ENCODE results near the gene NXNL1. TPM values are rescaled to one million over a fixed set of nuclear protein-coding genes. Genes with fewer than 3 reads are reported as not detected.

The NXNL1 gene
- total RNA-seq, 2 experiments from 2014 or later = not detected

- Mint-ChIP-seq H3K27me3 (peaks cover 30% of the 10 kb centered on the region), H3K9me3 (no peaks in the 10 kb centered on the region), H3K27ac (no peak overlapping the region), H3K36me3 (no peaks in the 10 kb centered on the region), H3K4me3 (no peak overlapping the region), H3K4me1 (no peaks in the 10 kb centered on the region)
- DNase-seq (no peak), ATAC-seq (ENCODE audit: low read depth) (no peak)
- POLR2A ChIA-PET = no interaction called here
Observed at GRCh38 chr19:17458970-17459369, 1.8 kb downstream of the NXNL1 start.

- DNase-seq (no peak), ATAC-seq (ENCODE audit: low read depth) (no peak)
- Mint-ChIP-seq H3K4me3 (no peak overlapping the region), H3K9me3 (no peaks in the 10 kb centered on the region), H3K36me3 (no peaks in the 10 kb centered on the region), H3K27me3 (peaks cover 37% of the 10 kb centered on the region), H3K4me1 (no peaks in the 10 kb centered on the region), H3K27ac (no peak overlapping the region)
- POLR2A ChIA-PET = no interaction called here
Observed at GRCh38 chr19:17457616-17458015, 3.1 kb downstream of the NXNL1 start.

GRCh38 chr19:17456127-17456526, 4.6 kb downstream of the NXNL1 start:
- no peaks in the 10 kb centered on the region for H3K36me3 Mint-ChIP-seq
- POLR2A ChIA-PET = no interaction called here
- H3K27ac Mint-ChIP-seq = no peak overlapping the region
- no peak overlapping the region for H3K4me3 Mint-ChIP-seq
- H3K27me3 Mint-ChIP-seq = peaks cover 37% of the 10 kb centered on the region
- no peak for ATAC-seq (ENCODE audit: low read depth)
- no peaks in the 10 kb centered on the region for H3K9me3 Mint-ChIP-seq
- no peak for DNase-seq
- no peaks in the 10 kb centered on the region for H3K4me1 Mint-ChIP-seq

- DNase-seq (no peak), ATAC-seq (ENCODE audit: low read depth) (no peak)
- POLR2A ChIA-PET = no interaction called here
- Mint-ChIP-seq H3K4me3 (no peak overlapping the region), H3K36me3 (no peaks in the 10 kb centered on the region), H3K4me1 (peaks cover 3% of the 10 kb centered on the region), H3K9me3 (no peaks in the 10 kb centered on the region), H3K27ac (no peak overlapping the region), H3K27me3 (peaks cover 37% of the 10 kb centered on the region)
Observed at GRCh38 chr19:17455308-17456123, 5.2 kb downstream of the NXNL1 start.

GRCh38 chr19:17454576-17455071, 6.1 kb downstream of the NXNL1 start:
- POLR2A ChIA-PET = no interaction called here
- H3K9me3 Mint-ChIP-seq = no peaks in the 10 kb centered on the region
- no peak overlapping the region for H3K27ac Mint-ChIP-seq
- peaks cover 11% of the 10 kb centered on the region for H3K4me1 Mint-ChIP-seq
- H3K27me3 Mint-ChIP-seq = peaks cover 45% of the 10 kb centered on the region
- DNase-seq (no peak), ATAC-seq (ENCODE audit: low read depth) (no peak)
- H3K4me3 Mint-ChIP-seq = no peak overlapping the region
- H3K36me3 Mint-ChIP-seq = no peaks in the 10 kb centered on the region

- H3K4me3 Mint-ChIP-seq = no peak overlapping the region
- peaks cover 47% of the 10 kb centered on the region for H3K27me3 Mint-ChIP-seq
- POLR2A ChIA-PET = no interaction called here
- no peaks in the 10 kb centered on the region for H3K9me3 Mint-ChIP-seq
- DNase-seq (no peak), ATAC-seq (ENCODE audit: low read depth) (no peak)
- H3K27ac Mint-ChIP-seq = no peak overlapping the region
- peaks cover 13% of the 10 kb centered on the region for H3K4me1 Mint-ChIP-seq
- H3K36me3 Mint-ChIP-seq = no peaks in the 10 kb centered on the region
Observed at GRCh38 chr19:17451820-17452219, 8.9 kb downstream of the NXNL1 start.

- no peaks in the 10 kb centered on the region for H3K36me3 Mint-ChIP-seq
- no peak overlapping the region for H3K4me3 Mint-ChIP-seq
- peaks cover 13% of the 10 kb centered on the region for H3K4me1 Mint-ChIP-seq
- POLR2A ChIA-PET = no interaction called here
- no peaks in the 10 kb centered on the region for H3K9me3 Mint-ChIP-seq
- peak; percentile 27 for ATAC-seq (ENCODE audit: low read depth)
- peaks cover 39% of the 10 kb centered on the region for H3K27me3 Mint-ChIP-seq
- no peak overlapping the region for H3K27ac Mint-ChIP-seq
- no peak for DNase-seq
Observed at GRCh38 chr19:17450264-17451075, 10.3 kb downstream of the NXNL1 start.

GRCh38 chr19:17448131-17448967, 12.4 kb downstream of the NXNL1 start, which contains the start of gene TMEM221:
TMEM221 (minus strand) TSS chr19:17448668; CDS start chr19:17448462, 206 bp downstream.
- Mint-ChIP-seq H3K27me3 (peaks cover 23% of the 10 kb centered on the region), H3K36me3 (no peaks in the 10 kb centered on the region), H3K9me3 (no peaks in the 10 kb centered on the region), H3K27ac (no peak within 1 kb of the TSS), H3K4me1 (peaks cover 13% of the 10 kb centered on the region), H3K4me3 (peak within 1 kb of the TSS; percentile 51)
- POLR2A ChIA-PET = no interaction called here
- peak; percentile 71 for DNase-seq
- ATAC-seq (ENCODE audit: low read depth) = peak; percentile 73

- POLR2A ChIA-PET = no interaction called here
- peak overlapping the region; percentile 25 for H3K4me3 Mint-ChIP-seq
- DNase-seq = no peak
Observed at GRCh38 chr19:17447704-17448130, 13.0 kb downstream of the NXNL1 start.

GRCh38 chr19:17445526-17446165, 15.1 kb downstream of the NXNL1 start:
- POLR2A ChIA-PET = interaction anchor here (0.6 kb wide), 1 partner anchor 1182 kb away, joined by 3 read pairs; no protein-coding TSS in a partner anchor
- ATAC-seq (ENCODE audit: low read depth) = no peak
- no peak for DNase-seq
- H3K9me3 Mint-ChIP-seq = no peaks in the 10 kb centered on the region
- no peak overlapping the region for H3K27ac Mint-ChIP-seq
- H3K27me3 Mint-ChIP-seq = peaks cover 22% of the 10 kb centered on the region
- no peak overlapping the region for H3K4me3 Mint-ChIP-seq
- peaks cover 12% of the 10 kb centered on the region for H3K4me1 Mint-ChIP-seq
- no peaks in the 10 kb centered on the region for H3K36me3 Mint-ChIP-seq

More at GRCh38 chr19:17447704-17448130, 13.0 kb downstream of the NXNL1 start:
- Mint-ChIP-seq H3K4me1 (peaks cover 13% of the 10 kb centered on the region), H3K27ac (no peak overlapping the region), H3K9me3 (no peaks in the 10 kb centered on the region), H3K27me3 (peaks cover 22% of the 10 kb centered on the region), H3K36me3 (no peaks in the 10 kb centered on the region)
- no peak for ATAC-seq (ENCODE audit: low read depth)

- ATAC-seq (ENCODE audit: low read depth) = peak; percentile 67
- Mint-ChIP-seq H3K27me3 (no peaks in the 10 kb centered on the region), H3K4me3 (no peak overlapping the region), H3K36me3 (no peaks in the 10 kb centered on the region), H3K9me3 (no peaks in the 10 kb centered on the region), H3K27ac (no peak overlapping the region), H3K4me1 (no peaks in the 10 kb centered on the region)
- DNase-seq = no peak
- POLR2A ChIA-PET = interaction anchor here (0.7 kb wide), 1 partner anchor 171 kb away, joined by 3 read pairs; no protein-coding TSS in a partner anchor
Observed at GRCh38 chr19:17441241-17442021, 19.3 kb downstream of the NXNL1 start.

- Mint-ChIP-seq H3K9me3 (no peaks in the 10 kb centered on the region), H3K4me1 (no peaks in the 10 kb centered on the region), H3K27me3 (no peaks in the 10 kb centered on the region), H3K36me3 (no peaks in the 10 kb centered on the region), H3K4me3 (no peak overlapping the region), H3K27ac (no peak overlapping the region)
- ATAC-seq (ENCODE audit: low read depth) = no peak
- POLR2A ChIA-PET = no interaction called here
- no peak for DNase-seq
Observed at GRCh38 chr19:17436874-17437267, 23.9 kb downstream of the NXNL1 start.

All from activated naive CD8-positive, alpha-beta T cell treated with anti-CD3 and anti-CD28 coated beads, Interleukin-2, amount 10 ng/mL, durations not matched to agents 7 days and 5 days (primary cell).